MG63 (cell line): Measurements from ENCODE around the gene LPA. TPM values are rescaled to one million over a fixed set of nuclear protein-coding genes. Genes with fewer than 3 reads are reported as not detected.
A peak's percentile ranks its signal among the peaks of the same experiment; 100 is the strongest.
"Not testable (repeated sequence)": the region's sequence is repeated elsewhere in the genome, so short reads cannot be mapped to it uniquely, and the experiment has no call there.

Experiments used
- DNase-seq: peaks from one replicate; pipeline ENCODE4 v3.0.0-alpha.2; 2020
- H3K27me3 ChIP-seq: fragments of 250-450 bp; sonication (Bioruptor Pico); 2 replicates; pipeline ENCODE4 v1.5.1; 2020; ENCODE audit warnings: mild to moderate bottlenecking, moderate library complexity
- H3K36me3 ChIP-seq: fragments of 250-450 bp; sonication (Bioruptor Pico); 2 replicates; pipeline ENCODE4 v1.5.1; 2020; ENCODE audit warnings: mild to moderate bottlenecking, moderate library complexity
- H3K4me3 ChIP-seq: fragments of 250-450 bp; sonication (Bioruptor Pico); 2 replicates; pipeline ENCODE4 v1.5.1; 2020; ENCODE audit warnings: mild to moderate bottlenecking, moderate library complexity
- H3K9me3 ChIP-seq: fragments of 250-450 bp; sonication (Bioruptor Pico); 2 replicates; pipeline ENCODE4 v1.5.1; 2020; ENCODE audit warnings: mild to moderate bottlenecking, moderate library complexity
- total RNA-seq: library from RNA; depleted of rRNA; stranded (reverse); fragments of >200 nt; shearing (Covaris generic); gene quantifications from 2 replicates; pipeline ENCODE4 v1.2.3, GENCODE V29; 2014; ENCODE audit warnings: low replicate concordance

Gene LPA
- total RNA-seq, 1 experiment from 2014 or later, result not detected

GRCh38 chr6:160571201-160571600 lies 92.9 kb downstream of the LPA start:
- DNase-seq, H3K9me3 ChIP-seq, H3K27me3 ChIP-seq, H3K36me3 ChIP-seq, H3K4me3 ChIP-seq: not testable (repeated sequence)

GRCh38 chr6:160544802-160545201 lies 119.3 kb downstream of the LPA start:
- no peak overlapping the region for H3K4me3 ChIP-seq
- H3K9me3 ChIP-seq, result no peaks in the 10 kb centered on the region
- no peak for DNase-seq
- no peaks in the 10 kb centered on the region for H3K36me3 ChIP-seq
- H3K27me3 ChIP-seq, result no peaks in the 10 kb centered on the region

GRCh38 chr6:160535270-160535669 lies 128.8 kb downstream of the LPA start:
- Histone ChIP-seq H3K27me3 (no peaks in the 10 kb centered on the region), H3K4me3 (no peak overlapping the region), H3K36me3 (no peaks in the 10 kb centered on the region), H3K9me3 (no peaks in the 10 kb centered on the region)
- no peak for DNase-seq

GRCh38 chr6:160534050-160534696 lies 129.9 kb downstream of the LPA start:
- no peaks in the 10 kb centered on the region for H3K9me3 ChIP-seq
- H3K36me3 ChIP-seq, result no peaks in the 10 kb centered on the region
- DNase-seq, result peak; percentile 12
- H3K4me3 ChIP-seq, result no peak overlapping the region
- H3K27me3 ChIP-seq, result no peaks in the 10 kb centered on the region

GRCh38 chr6:160532315-160532714 lies 131.8 kb downstream of the LPA start:
- no peaks in the 10 kb centered on the region for H3K27me3 ChIP-seq
- no peak overlapping the region for H3K4me3 ChIP-seq
- H3K9me3 ChIP-seq, result no peaks in the 10 kb centered on the region
- no peak for DNase-seq
- H3K36me3 ChIP-seq, result no peaks in the 10 kb centered on the region

- Histone ChIP-seq H3K9me3 (no peaks in the 10 kb centered on the region), H3K36me3 (no peaks in the 10 kb centered on the region), H3K4me3 (no peak overlapping the region), H3K27me3 (no peaks in the 10 kb centered on the region)
- DNase-seq, result no peak
These were observed 132.2 kb downstream of the LPA start for GRCh38 chr6:160531826-160532225.

GRCh38 chr6:160529524-160529923 lies 134.6 kb downstream of the LPA start:
- not testable (repeated sequence) for H3K4me3 ChIP-seq, DNase-seq, H3K9me3 ChIP-seq, H3K36me3 ChIP-seq, H3K27me3 ChIP-seq

- H3K9me3 ChIP-seq, result no peaks in the 10 kb centered on the region
- H3K4me3 ChIP-seq, result no peak overlapping the region
- DNase-seq, result no peak
- no peaks in the 10 kb centered on the region for H3K27me3 ChIP-seq
- no peaks in the 10 kb centered on the region for H3K36me3 ChIP-seq
These were observed 140.9 kb downstream of the LPA start for GRCh38 chr6:160523223-160523622.

GRCh38 chr6:160520043-160520904 lies 143.8 kb downstream of the LPA start:
- peak; percentile 60 for DNase-seq
- no peaks in the 10 kb centered on the region for H3K9me3 ChIP-seq
- H3K27me3 ChIP-seq, result no peaks in the 10 kb centered on the region
- H3K4me3 ChIP-seq, result peak overlapping the region; percentile 55
- no peaks in the 10 kb centered on the region for H3K36me3 ChIP-seq

GRCh38 chr6:160519603-160520042 lies 144.5 kb downstream of the LPA start:
- no peak for DNase-seq

GRCh38 chr6:160519133-160519532 lies 144.9 kb downstream of the LPA start:
- Histone ChIP-seq H3K27me3 (no peaks in the 10 kb centered on the region), H3K36me3 (no peaks in the 10 kb centered on the region), H3K4me3 (no peak overlapping the region), H3K9me3 (no peaks in the 10 kb centered on the region)
- no peak for DNase-seq

More at GRCh38 chr6:160519603-160520042, 144.5 kb downstream of the LPA start:
- Histone ChIP-seq H3K36me3 (no peaks in the 10 kb centered on the region), H3K4me3 (peak overlapping the region; percentile 55), H3K9me3 (no peaks in the 10 kb centered on the region), H3K27me3 (no peaks in the 10 kb centered on the region)

- no peaks in the 10 kb centered on the region for H3K27me3 ChIP-seq
- H3K4me3 ChIP-seq, result no peak overlapping the region
- no peak for DNase-seq
- no peaks in the 10 kb centered on the region for H3K36me3 ChIP-seq
- no peaks in the 10 kb centered on the region for H3K9me3 ChIP-seq
These were observed 150.2 kb downstream of the LPA start for GRCh38 chr6:160513836-160514235.

- no peak for DNase-seq
- no peak overlapping the region for H3K4me3 ChIP-seq
- no peaks in the 10 kb centered on the region for H3K36me3 ChIP-seq
- H3K27me3 ChIP-seq, result no peaks in the 10 kb centered on the region
- no peaks in the 10 kb centered on the region for H3K9me3 ChIP-seq
These were observed 153.0 kb downstream of the LPA start for GRCh38 chr6:160510976-160511617.

GRCh38 chr6:160510199-160510598 lies 153.9 kb downstream of the LPA start:
- Histone ChIP-seq H3K27me3 (no peaks in the 10 kb centered on the region), H3K36me3 (no peaks in the 10 kb centered on the region), H3K9me3 (no peaks in the 10 kb centered on the region), H3K4me3 (no peak overlapping the region)
- DNase-seq, result no peak

GRCh38 chr6:160509610-160510009 lies 154.5 kb downstream of the LPA start:
- Histone ChIP-seq H3K9me3 (no peaks in the 10 kb centered on the region), H3K27me3 (no peaks in the 10 kb centered on the region), H3K4me3 (no peak overlapping the region), H3K36me3 (no peaks in the 10 kb centered on the region)
- DNase-seq, result no peak

GRCh38 chr6:160508599-160508998 lies 155.5 kb downstream of the LPA start:
- no peak overlapping the region for H3K4me3 ChIP-seq

GRCh38 chr6:160507420-160507819 lies 156.7 kb downstream of the LPA start:
- Histone ChIP-seq H3K9me3 (no peaks in the 10 kb centered on the region), H3K4me3 (no peak overlapping the region), H3K36me3 (no peaks in the 10 kb centered on the region), H3K27me3 (no peaks in the 10 kb centered on the region)
- DNase-seq, result no peak

More at GRCh38 chr6:160508599-160508998, 155.5 kb downstream of the LPA start:
- Histone ChIP-seq H3K36me3 (no peaks in the 10 kb centered on the region), H3K9me3 (no peaks in the 10 kb centered on the region), H3K27me3 (no peaks in the 10 kb centered on the region)
- no peak for DNase-seq
